Measurements from ENCODE around the gene TAF5L. TPM values are rescaled to one million over a fixed set of nuclear protein-coding genes. Genes with fewer than 3 reads are reported as not detected.

Gene TAF5L
- total and polyA plus RNA-seq, 9 donors = 7.6 to 19.8 (median 12.5) TPM

GRCh38 chr1:229641306-229641705 lies 15.4 kb upstream of the TAF5L start:
- no peak for DNase-seq
- no peaks in the 10 kb centered on the region for H3K9me3 ChIP-seq
- WGBS, 3 donors = 94 to 97% (median 95%) methylated on average over 3 of the region's 3 CpGs
- no peak overlapping the region for H3K27ac ChIP-seq
- intact Hi-C loops (cut with DNase I) = no loop called here
- no peaks in the 10 kb centered on the region for H3K36me3 ChIP-seq
- no peak for TF ChIP-seq CTCF (IDR thresholded peaks at IDR 0.05)
- no peaks in the 10 kb centered on the region for H3K4me1 ChIP-seq (ENCODE audit: insufficient read depth)
- H3K4me3 ChIP-seq = no peak overlapping the region
- H3K27me3 ChIP-seq = no peaks in the 10 kb centered on the region

- H3K4me1 ChIP-seq (ENCODE audit: insufficient read depth) = no peaks in the 10 kb centered on the region
- intact Hi-C loops (cut with DNase I) = no loop called here
- no peak for DNase-seq
- WGBS, 3 donors = 91 to 93% (median 92%) methylated on average over 12 of the region's 12 CpGs
- no peak overlapping the region for H3K27ac ChIP-seq
- H3K27me3 ChIP-seq = no peaks in the 10 kb centered on the region
- H3K9me3 ChIP-seq = no peaks in the 10 kb centered on the region
- no peak for TF ChIP-seq EP300 (IDR thresholded peaks at IDR 0.05)
- TF ChIP-seq CTCF (IDR thresholded peaks at IDR 0.05) = no peak
- TF ChIP-seq POLR2A (IDR thresholded peaks at IDR 0.05) = no peak
- H3K36me3 ChIP-seq = no peaks in the 10 kb centered on the region
- no peak overlapping the region for H3K4me3 ChIP-seq
Measured at GRCh38 chr1:229640455-229640854, 14.5 kb upstream of the TAF5L start.

- H3K9me3 ChIP-seq = no peaks in the 10 kb centered on the region
- TF ChIP-seq CTCF (IDR thresholded peaks at IDR 0.05) (no peak), POLR2A (IDR thresholded peaks at IDR 0.05) (no peak), EP300 (IDR thresholded peaks at IDR 0.05) (no peak)
- WGBS, 3 donors = 93 to 96% (median 94%) methylated on average over 12 of the region's 12 CpGs
- H3K36me3 ChIP-seq = no peaks in the 10 kb centered on the region
- no peak overlapping the region for H3K27ac ChIP-seq
- DNase-seq = no peak
- intact Hi-C loops (cut with DNase I) = no loop called here
- H3K27me3 ChIP-seq = no peaks in the 10 kb centered on the region
- H3K4me3 ChIP-seq = no peak overlapping the region
- H3K4me1 ChIP-seq (ENCODE audit: insufficient read depth) = no peaks in the 10 kb centered on the region
Measured at GRCh38 chr1:229637746-229638145, 11.8 kb upstream of the TAF5L start.

- WGBS, 3 donors = 84 to 91% (median 88%) methylated on average over 9 of the region's 9 CpGs
- Histone ChIP-seq H3K9me3 (no peaks in the 10 kb centered on the region), H3K36me3 (no peaks in the 10 kb centered on the region), H3K4me3 (no peak overlapping the region), H3K27ac (no peak overlapping the region), H3K4me1 (ENCODE audit: insufficient read depth) (no peaks in the 10 kb centered on the region), H3K27me3 (no peaks in the 10 kb centered on the region)
- no peak for TF ChIP-seq EP300 (IDR thresholded peaks at IDR 0.05)
- TF ChIP-seq POLR2A (IDR thresholded peaks at IDR 0.05) = no peak
- TF ChIP-seq CTCF (IDR thresholded peaks at IDR 0.05) = no peak
- intact Hi-C loops (cut with DNase I) = no loop called here
- DNase-seq = no peak
Measured at GRCh38 chr1:229636042-229636441, 10.1 kb upstream of the TAF5L start.

GRCh38 chr1:229631966-229632365 lies 6.0 kb upstream of the TAF5L start:
- Histone ChIP-seq H3K27me3 (no peaks in the 10 kb centered on the region), H3K9me3 (no peaks in the 10 kb centered on the region), H3K36me3 (no peaks in the 10 kb centered on the region), H3K4me3 (no peak overlapping the region), H3K27ac (no peak overlapping the region), H3K4me1 (ENCODE audit: insufficient read depth) (peaks cover 1% of the 10 kb centered on the region)
- 95 to 96% (median 96%) methylated on average over 6 of the region's 6 CpGs for WGBS, 3 donors
- no peak for TF ChIP-seq CTCF (IDR thresholded peaks at IDR 0.05)
- no peak for TF ChIP-seq POLR2A (IDR thresholded peaks at IDR 0.05)
- DNase-seq = no peak
- intact Hi-C loops (cut with DNase I) = no loop called here
